Astrocyte (in vitro differentiated cells and primary cell): ENCODE data around the gene AKAP8. TPM values are rescaled to one million over a fixed set of nuclear protein-coding genes. Genes with fewer than 3 reads are reported as not detected.
"Not testable (repeated sequence)": the region's sequence is repeated elsewhere in the genome, so short reads cannot be mapped to it uniquely, and the experiment has no call there.

ENCODE experiments used
- DNase-seq: peaks from one replicate; pipeline ENCODE4 v3.0.0-alpha.2; 2010; ENCODE audit warnings: low read depth
- FAIRE-seq: peaks from 2 replicates; lab custom pipeline; 2011; peaks lifted over from hg19 to GRCh38; lab: Jason Lieb, UNC
- H2AFZ ChIP-seq: 2 replicates; pipeline ENCODE4 v1.6.0; 2012; ENCODE audit warnings: low read depth, low read length, inconsistent platforms
- H3K27ac ChIP-seq: 2 replicates; pipeline ENCODE4 v1.5.1; 2011; ENCODE audit warnings: low read depth, low read length, inconsistent platforms
- H3K27me3 ChIP-seq: 2 replicates; pipeline ENCODE4 v1.6.0; 2011; ENCODE audit warnings: low read length, inconsistent platforms; ENCODE audit not compliant: insufficient read depth
- H3K36me3 ChIP-seq: 2 replicates; pipeline ENCODE4 v1.5.1; 2011; ENCODE audit warnings: low read length, inconsistent platforms; ENCODE audit not compliant: insufficient read depth
- H3K4me1 ChIP-seq: 2 replicates; pipeline ENCODE4 v1.5.1; 2011; ENCODE audit warnings: low read length, inconsistent platforms; ENCODE audit not compliant: insufficient read depth
- H3K4me2 ChIP-seq: 2 replicates; pipeline ENCODE4 v1.6.0; 2012; ENCODE audit warnings: low read length, inconsistent platforms
- H3K4me3 ChIP-seq: 2 replicates; pipeline ENCODE4 v1.5.1; 2011; ENCODE audit warnings: low read depth, mild to moderate bottlenecking, low read length, inconsistent platforms; ENCODE audit not compliant: insufficient read depth
- H3K79me2 ChIP-seq: 2 replicates; pipeline ENCODE4 v1.6.0; 2012; ENCODE audit warnings: mild to moderate bottlenecking, low read length, inconsistent platforms; ENCODE audit not compliant: insufficient read depth
- H3K9ac ChIP-seq: 2 replicates; pipeline ENCODE4 v1.6.0; 2012; ENCODE audit warnings: mild to moderate bottlenecking, low read length, inconsistent platforms
- H3K9me3 ChIP-seq: 2 replicates; pipeline ENCODE4 v1.5.1; 2012; ENCODE audit warnings: low read depth, mild to moderate bottlenecking, low read length, inconsistent platforms; ENCODE audit not compliant: insufficient read depth
- H4K20me1 ChIP-seq: 2 replicates; pipeline ENCODE4 v1.6.0; 2012; ENCODE audit warnings: low read length, inconsistent platforms; ENCODE audit not compliant: insufficient read depth
- H3K27ac Mint-ChIP-seq: one replicate; pipeline ENCODE4 v1.8.0; 2021; ENCODE audit warnings: mild to moderate bottlenecking, mixed read lengths; ENCODE audit not compliant: unreplicated experiment
- H3K27me3 Mint-ChIP-seq: one replicate; pipeline ENCODE4 v1.8.0; 2021; ENCODE audit warnings: low read depth, mixed read lengths; ENCODE audit not compliant: unreplicated experiment
- H3K36me3 Mint-ChIP-seq: one replicate; pipeline ENCODE4 v1.8.0; 2021; ENCODE audit warnings: low read depth, mixed read lengths; ENCODE audit not compliant: unreplicated experiment
- H3K4me1 Mint-ChIP-seq: one replicate; pipeline ENCODE4 v1.8.0; 2021; ENCODE audit warnings: low read depth, mixed read lengths; ENCODE audit not compliant: unreplicated experiment
- H3K4me3 Mint-ChIP-seq: one replicate; pipeline ENCODE4 v1.8.0; 2021; ENCODE audit warnings: mild to moderate bottlenecking, moderate library complexity, mixed read lengths; ENCODE audit not compliant: unreplicated experiment
- H3K9me3 Mint-ChIP-seq: one replicate; pipeline ENCODE4 v1.8.0; 2021; ENCODE audit warnings: mild to moderate bottlenecking, mixed read lengths; ENCODE audit not compliant: unreplicated experiment
- EZH2 ChIP-seq: IDR thresholded peaks from 2 replicates; pipeline ENCODE4 v1.6.1; 2012; ENCODE audit warnings: mild to moderate bottlenecking, low read length, inconsistent platforms; ENCODE audit not compliant: insufficient read depth
- total RNA-seq: library from RNA; stranded (reverse); gene quantifications from 2 replicates; pipeline ENCODE4 v1.2.1, GENCODE V29; 2021
- TF ChIP-seq, protein P1 (sequence below): IDR thresholded peaks from 2 replicates; pipeline ENCODE4 v1.5.1; 2011; ENCODE audit warnings: low read depth, mild to moderate bottlenecking, inconsistent platforms, low read length, moderate library complexity; ENCODE audit not compliant: insufficient read depth

The AKAP8 gene
- total RNA-seq, 1 donor from 2014 or later = 40.1 TPM

DNA sequence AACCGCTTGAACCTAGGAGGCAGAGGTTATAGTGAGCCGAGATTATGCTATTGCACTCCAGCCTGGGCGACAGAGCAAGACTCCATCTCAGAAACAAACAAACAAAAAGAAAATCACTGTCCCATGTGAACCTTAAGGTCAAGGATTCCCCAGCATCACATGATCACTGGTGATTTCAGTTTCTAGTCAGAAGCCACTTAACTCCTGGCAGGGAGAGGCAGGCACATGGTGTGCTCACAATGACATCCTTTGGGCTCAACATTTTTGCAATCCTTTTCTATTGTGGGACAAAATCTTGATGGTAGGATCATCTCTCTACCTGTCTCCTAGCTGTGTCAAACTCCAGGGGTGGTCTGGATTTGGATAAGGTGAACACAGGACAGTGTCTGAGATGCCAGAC, 12.1 kb downstream of the AKAP8 start:
- H3K4me3 Mint-ChIP-seq = no peak overlapping the region
- Histone ChIP-seq H3K4me1 (no peaks in the 10 kb centered on the region), H3K9ac (no peak overlapping the region), H3K4me2 (no peak overlapping the region), H3K79me2 (peaks cover 26% of the 10 kb centered on the region), H3K9me3 (no peaks in the 10 kb centered on the region), H3K4me3 (no peak overlapping the region), H3K36me3 (peaks cover 27% of the 10 kb centered on the region), H3K27me3 (no peaks in the 10 kb centered on the region), H4K20me1 (peaks cover 32% of the 10 kb centered on the region), H3K27ac (no peak overlapping the region), H2AFZ (no peak overlapping the region)
- no peak for DNase-seq
- H3K9me3 Mint-ChIP-seq = no peaks in the 10 kb centered on the region
- peaks cover 2% of the 10 kb centered on the region for H3K4me1 Mint-ChIP-seq
- TF ChIP-seq EZH2 = no peak
- TF ChIP-seq, protein P1, sequence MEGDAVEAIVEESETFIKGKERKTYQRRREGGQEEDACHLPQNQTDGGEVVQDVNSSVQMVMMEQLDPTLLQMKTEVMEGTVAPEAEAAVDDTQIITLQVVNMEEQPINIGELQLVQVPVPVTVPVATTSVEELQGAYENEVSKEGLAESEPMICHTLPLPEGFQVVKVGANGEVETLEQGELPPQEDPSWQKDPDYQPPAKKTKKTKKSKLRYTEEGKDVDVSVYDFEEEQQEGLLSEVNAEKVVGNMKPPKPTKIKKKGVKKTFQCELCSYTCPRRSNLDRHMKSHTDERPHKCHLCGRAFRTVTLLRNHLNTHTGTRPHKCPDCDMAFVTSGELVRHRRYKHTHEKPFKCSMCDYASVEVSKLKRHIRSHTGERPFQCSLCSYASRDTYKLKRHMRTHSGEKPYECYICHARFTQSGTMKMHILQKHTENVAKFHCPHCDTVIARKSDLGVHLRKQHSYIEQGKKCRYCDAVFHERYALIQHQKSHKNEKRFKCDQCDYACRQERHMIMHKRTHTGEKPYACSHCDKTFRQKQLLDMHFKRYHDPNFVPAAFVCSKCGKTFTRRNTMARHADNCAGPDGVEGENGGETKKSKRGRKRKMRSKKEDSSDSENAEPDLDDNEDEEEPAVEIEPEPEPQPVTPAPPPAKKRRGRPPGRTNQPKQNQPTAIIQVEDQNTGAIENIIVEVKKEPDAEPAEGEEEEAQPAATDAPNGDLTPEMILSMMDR = no peak
- H3K27me3 Mint-ChIP-seq = no peaks in the 10 kb centered on the region
- FAIRE-seq = no peak
- H3K36me3 Mint-ChIP-seq = peaks cover 24% of the 10 kb centered on the region
- no peak overlapping the region for H3K27ac Mint-ChIP-seq

DNA sequence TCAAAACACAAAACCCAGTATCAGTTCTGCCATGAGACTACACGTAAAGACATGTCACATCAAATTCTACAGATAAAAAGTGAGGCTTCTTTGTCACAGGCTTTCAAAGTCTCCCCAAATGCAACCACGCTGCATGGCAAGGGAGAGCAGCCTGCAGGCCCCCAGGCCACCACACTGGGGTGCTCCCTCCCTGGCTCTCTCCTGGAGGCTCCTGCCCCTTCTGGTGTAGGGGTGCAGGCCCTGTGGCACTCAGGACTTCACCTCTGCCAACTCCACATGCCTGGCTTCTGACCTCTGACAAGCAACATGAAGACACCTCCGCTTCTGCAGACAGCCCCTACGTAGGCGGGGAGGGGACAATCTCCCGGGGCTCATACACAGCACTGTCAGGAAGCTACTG, 14.3 kb downstream of the AKAP8 start:
- no peaks in the 10 kb centered on the region for H3K27me3 ChIP-seq
- TF ChIP-seq, protein P1 = no peak
- no peak for TF ChIP-seq EZH2
- H3K9ac ChIP-seq = no peak overlapping the region
- no peak overlapping the region for H3K4me3 ChIP-seq
- no peaks in the 10 kb centered on the region for H3K9me3 Mint-ChIP-seq
- peaks cover 22% of the 10 kb centered on the region for H3K36me3 ChIP-seq
- H3K27ac Mint-ChIP-seq = no peak overlapping the region
- no peaks in the 10 kb centered on the region for H3K27me3 Mint-ChIP-seq
- no peak overlapping the region for H3K4me3 Mint-ChIP-seq
- H3K36me3 Mint-ChIP-seq = peaks cover 20% of the 10 kb centered on the region
- H3K4me1 Mint-ChIP-seq = no peaks in the 10 kb centered on the region
- peaks cover 16% of the 10 kb centered on the region for H4K20me1 ChIP-seq
- FAIRE-seq (no peak), DNase-seq (no peak)
- no peak overlapping the region for H3K27ac ChIP-seq
- H3K4me1 ChIP-seq = no peaks in the 10 kb centered on the region
- H3K79me2 ChIP-seq = peaks cover 17% of the 10 kb centered on the region
- H2AFZ ChIP-seq = no peak overlapping the region
- H3K4me2 ChIP-seq = no peak overlapping the region
- H3K9me3 ChIP-seq = no peaks in the 10 kb centered on the region

DNA sequence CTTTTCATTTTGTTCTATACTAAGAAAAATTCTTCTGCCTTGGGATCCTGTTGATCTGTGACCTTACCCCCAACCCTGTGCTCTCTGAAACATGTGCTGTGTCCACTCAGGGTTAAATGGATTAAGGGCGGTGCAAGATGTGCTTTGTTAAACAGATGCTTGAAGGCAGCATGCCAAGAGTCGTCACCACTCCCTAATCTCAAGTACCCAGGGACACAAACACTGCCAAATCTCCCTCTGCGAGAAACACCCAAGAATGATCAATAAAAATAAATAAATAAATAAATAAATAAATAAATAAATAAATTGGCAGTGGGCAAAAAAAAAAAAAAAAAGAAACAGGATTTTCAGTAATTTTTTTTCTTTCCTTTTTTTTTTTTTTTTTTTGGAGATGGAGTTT, 15.8 kb downstream of the AKAP8 start:
- H3K9me3 Mint-ChIP-seq, H3K27ac ChIP-seq, H3K4me3 Mint-ChIP-seq, H3K27me3 ChIP-seq, H3K27ac Mint-ChIP-seq, FAIRE-seq, H3K4me1 ChIP-seq, H3K27me3 Mint-ChIP-seq, H3K4me1 Mint-ChIP-seq, H3K9me3 ChIP-seq, H2AFZ ChIP-seq, H3K4me3 ChIP-seq, H3K4me2 ChIP-seq, DNase-seq, H3K9ac ChIP-seq: not testable (repeated sequence)
- peaks cover 26% of the 10 kb centered on the region for H3K36me3 ChIP-seq
- peaks cover 25% of the 10 kb centered on the region for H3K36me3 Mint-ChIP-seq
- H4K20me1 ChIP-seq = peaks cover 13% of the 10 kb centered on the region
- H3K79me2 ChIP-seq = peaks cover 17% of the 10 kb centered on the region

DNA sequence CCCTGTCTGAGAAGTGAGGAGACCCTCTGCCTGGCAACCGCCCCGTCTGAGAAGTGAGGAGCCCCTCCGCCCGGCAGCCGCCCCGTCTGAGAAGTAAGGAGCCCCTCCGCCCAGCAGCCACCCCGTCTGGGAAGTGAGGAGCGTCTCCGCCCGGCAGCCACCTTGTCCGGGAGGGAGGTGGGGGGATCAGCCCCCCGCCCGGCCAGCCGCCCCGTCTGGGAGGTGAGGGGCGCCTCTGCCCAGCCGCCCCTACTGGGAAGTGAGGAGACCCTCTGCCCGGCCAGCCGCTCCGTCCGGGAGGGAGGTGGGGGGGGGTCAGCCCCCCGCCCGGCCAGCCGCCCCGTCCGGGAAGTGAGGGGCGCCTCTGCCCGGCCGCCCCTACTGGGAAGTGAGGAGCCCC, 16.5 kb downstream of the AKAP8 start:
- H3K27ac Mint-ChIP-seq, H3K4me1 ChIP-seq, H3K9me3 Mint-ChIP-seq, H3K27me3 Mint-ChIP-seq, DNase-seq, H3K9me3 ChIP-seq, H3K27me3 ChIP-seq, H3K27ac ChIP-seq, H3K4me3 Mint-ChIP-seq, H3K4me3 ChIP-seq, H3K4me2 ChIP-seq, H2AFZ ChIP-seq, H3K9ac ChIP-seq, FAIRE-seq: not testable (repeated sequence)
- peaks cover 17% of the 10 kb centered on the region for H3K79me2 ChIP-seq
- peaks cover 34% of the 10 kb centered on the region for H3K36me3 ChIP-seq
- peaks cover 14% of the 10 kb centered on the region for H3K4me1 Mint-ChIP-seq
- peaks cover 28% of the 10 kb centered on the region for H3K36me3 Mint-ChIP-seq
- peaks cover 13% of the 10 kb centered on the region for H4K20me1 ChIP-seq

DNA sequence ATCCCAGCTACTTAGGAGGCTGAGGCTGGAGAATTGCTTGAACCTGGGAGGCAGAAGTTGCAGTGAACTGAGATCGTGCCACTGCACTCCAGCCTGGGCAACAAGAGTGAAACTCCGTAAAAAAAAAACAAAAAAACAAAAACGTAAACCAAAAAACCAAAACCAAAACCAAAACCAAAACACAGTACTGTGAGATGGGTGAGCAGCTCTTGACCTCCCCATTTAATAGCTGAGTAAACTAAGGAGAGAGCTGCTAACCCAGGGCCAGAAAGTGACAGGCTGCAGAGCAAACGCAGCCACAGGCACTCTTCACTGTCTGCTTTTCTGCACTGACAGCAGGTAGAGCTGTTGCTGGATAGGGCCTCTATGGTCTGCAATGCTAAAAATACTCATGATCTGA, 19.6 kb downstream of the AKAP8 start:
- not testable (repeated sequence) for H3K27me3 Mint-ChIP-seq, H3K9me3 Mint-ChIP-seq, H3K4me1 ChIP-seq, H3K4me3 Mint-ChIP-seq, DNase-seq, H3K9me3 ChIP-seq, H3K4me3 ChIP-seq, H3K4me2 ChIP-seq, H3K9ac ChIP-seq, H3K27me3 ChIP-seq, FAIRE-seq, H3K79me2 ChIP-seq, H3K27ac ChIP-seq, H2AFZ ChIP-seq
- peak overlapping the region; percentile 34 for H3K27ac Mint-ChIP-seq
- Histone ChIP-seq H4K20me1 (peaks cover 11% of the 10 kb centered on the region), H3K36me3 (peaks cover 36% of the 10 kb centered on the region)
- peaks cover 14% of the 10 kb centered on the region for H3K4me1 Mint-ChIP-seq
- peaks cover 25% of the 10 kb centered on the region for H3K36me3 Mint-ChIP-seq
